WI38 (cell line): ENCODE data around the gene CCDC148.
"Not testable (repeated sequence)": the region's sequence is repeated elsewhere in the genome, so short reads cannot be mapped to it uniquely, and the experiment has no call there.

ENCODE experiments used
- H3K4me3 ChIP-seq: 2 replicates; pipeline ENCODE4 v1.5.1; 2011; ENCODE audit warnings: low read depth, mild to moderate bottlenecking, control low read depth, low read length
- CTCF ChIP-seq: IDR thresholded peaks from 2 replicates; pipeline ENCODE4 v1.5.1; 2012; ENCODE audit warnings: low read depth, mild to moderate bottlenecking, control low read depth, low read length

CCDC148 gene

DNA sequence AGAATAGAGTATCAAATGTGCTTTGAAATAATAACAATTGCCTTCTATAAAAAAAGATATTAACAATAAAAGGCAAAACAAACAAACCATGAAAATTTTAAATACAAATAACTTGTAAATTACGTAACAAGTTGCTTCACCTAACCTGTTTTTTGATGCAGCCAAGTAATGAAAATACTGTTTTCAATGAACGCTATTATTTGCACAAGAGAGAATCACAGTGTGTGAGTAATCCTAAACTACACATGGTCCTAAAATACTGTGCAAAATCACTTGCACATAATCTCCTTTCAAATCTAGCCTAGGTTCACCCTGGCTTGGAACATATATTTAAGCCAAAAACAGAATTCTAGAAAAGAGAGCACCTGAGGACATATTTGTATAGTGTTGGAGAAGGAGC, 98.9 kb downstream of the CCDC148 start:
- no peak overlapping the region for H3K4me3 ChIP-seq
- no peak for TF ChIP-seq CTCF

DNA sequence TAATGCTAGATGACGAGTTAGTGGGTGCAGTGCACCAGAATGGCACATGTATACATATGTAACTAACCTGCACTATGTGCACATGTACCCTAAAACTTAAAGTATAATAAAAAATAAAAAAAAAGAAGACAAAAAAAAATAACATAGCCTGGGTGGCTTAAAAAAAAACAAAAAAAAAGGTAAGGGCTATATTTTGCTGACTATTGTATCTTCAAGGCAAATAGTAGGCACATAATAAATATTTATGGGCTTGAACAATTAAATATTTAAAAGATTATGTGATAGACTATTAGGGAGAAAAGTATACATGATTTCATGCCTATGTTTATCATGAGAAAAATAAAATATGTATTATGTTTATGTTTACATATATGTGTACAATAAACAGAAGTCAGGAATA, 99.4 kb downstream of the CCDC148 start:
- H3K4me3 ChIP-seq: no peak overlapping the region
- no peak for TF ChIP-seq CTCF

GRCh38 chr2:158351466-158351816, 105.1 kb downstream of the CCDC148 start:
- H3K4me3 ChIP-seq: not testable (repeated sequence)

- H3K4me3 ChIP-seq: not testable (repeated sequence)
These were observed 105.6 kb downstream of the CCDC148 start for GRCh38 chr2:158350751-158351465.

DNA sequence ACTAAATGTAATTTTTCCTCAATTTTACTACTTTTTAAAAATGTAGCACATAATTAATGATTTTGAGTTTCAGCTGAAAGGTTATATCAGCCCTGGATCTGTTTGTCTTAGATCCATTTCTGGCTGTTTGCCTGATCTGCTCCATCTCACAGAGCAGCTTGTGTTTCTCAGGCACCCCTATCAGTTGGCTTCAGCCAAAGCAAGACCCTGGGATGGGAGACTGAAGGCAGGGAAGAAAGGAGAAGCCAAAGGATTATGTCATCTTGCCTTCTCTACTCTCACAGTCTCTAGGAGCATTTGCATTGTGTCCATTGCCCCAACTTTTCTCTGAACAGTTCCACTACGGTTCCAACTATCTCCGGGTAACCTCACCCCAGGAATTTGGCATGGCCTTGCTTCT, 110.5 kb downstream of the CCDC148 start:
- TF ChIP-seq CTCF: no peak
- no peak overlapping the region for H3K4me3 ChIP-seq

GRCh38 chr2:158339513-158339912, 117.0 kb downstream of the CCDC148 start:
- H3K4me3 ChIP-seq: no peak overlapping the region
- TF ChIP-seq CTCF: no peak

DNA sequence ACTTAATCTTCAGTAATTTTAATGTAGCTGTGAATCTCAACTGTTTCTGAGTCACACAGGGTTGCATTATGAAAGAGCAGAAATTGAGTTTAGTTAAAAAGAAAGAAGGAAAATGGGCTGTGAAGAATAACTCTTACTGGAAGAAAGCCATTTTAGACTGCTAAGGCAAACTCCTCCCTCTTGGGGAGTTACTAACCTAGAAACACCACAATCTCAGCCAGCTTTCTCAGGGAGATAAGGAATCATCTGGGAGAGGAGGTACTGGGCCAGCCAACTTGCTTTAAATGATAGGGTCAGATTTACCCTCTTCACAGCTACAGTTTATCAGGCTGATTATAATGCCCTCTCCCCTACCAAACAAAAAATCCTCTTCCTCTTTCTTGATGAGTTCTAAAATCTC, 119.5 kb downstream of the CCDC148 start:
- no peak for TF ChIP-seq CTCF
- no peak overlapping the region for H3K4me3 ChIP-seq

DNA sequence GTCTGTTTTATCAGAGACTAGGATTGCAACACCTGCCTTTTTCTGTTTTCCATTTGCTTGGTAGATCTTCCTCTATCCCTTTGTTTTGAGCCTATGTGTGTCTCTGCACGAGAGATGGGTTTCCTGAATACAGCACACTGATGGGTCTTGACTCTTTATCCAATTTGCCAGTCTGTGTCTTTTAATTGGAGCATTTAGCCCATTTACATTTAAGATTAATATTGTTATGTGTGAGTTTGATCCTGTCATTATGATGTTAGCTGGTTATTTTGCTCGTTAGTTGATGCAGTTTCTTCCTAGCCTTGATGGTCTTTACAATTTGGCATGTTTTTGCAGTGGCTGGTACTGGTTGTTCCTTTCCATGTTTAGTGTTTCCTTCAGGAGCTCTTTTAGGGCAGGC, 124.8 kb downstream of the CCDC148 start:
- H3K4me3 ChIP-seq: not testable (repeated sequence)

DNA sequence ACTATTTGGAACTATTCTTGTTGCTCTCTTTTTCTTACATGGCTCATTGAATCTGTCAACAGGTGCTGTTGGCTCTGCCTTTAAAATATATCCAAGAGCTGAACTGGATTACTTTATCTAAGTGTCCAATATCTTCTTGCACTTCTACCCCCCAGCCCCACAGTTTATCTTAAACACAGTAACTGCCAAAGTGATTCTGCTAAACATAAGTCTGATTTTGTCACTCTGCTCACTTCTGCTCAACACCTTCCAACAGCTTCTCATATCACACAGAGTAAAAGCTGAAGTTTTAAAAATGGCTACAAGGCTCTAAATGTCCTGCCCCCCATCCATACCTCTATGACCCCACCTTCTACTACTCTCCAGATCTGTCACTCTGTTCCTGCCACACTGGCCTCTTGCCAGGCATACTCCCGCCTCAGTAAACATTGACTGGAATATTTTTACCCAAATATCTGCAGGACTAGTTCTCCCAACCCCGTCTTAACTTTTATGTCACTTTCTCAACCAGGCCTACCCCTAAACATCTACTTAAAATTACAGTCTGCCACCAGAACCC, 130.7 kb downstream of the CCDC148 start:
- no peak for TF ChIP-seq CTCF
- H3K4me3 ChIP-seq: no peak overlapping the region
